K562 (cell line): ENCODE measurements around the gene IL1B. TPM values are rescaled to one million over a fixed set of nuclear protein-coding genes. Genes with fewer than 3 reads are reported as not detected.

ENCODE experiments used
- ATAC-seq: fragments of 200-7000 bp; cut with Tn5 transposase; 3 replicates; pipeline ENCODE4 v1.9.1; 2020; ENCODE audit warnings: moderate library complexity
- BruUV-seq: library from RNA; stranded (reverse); fragments of 400-500 nt; replicated peaks from 2 replicates; lab custom pipeline; 2021; lab: Mats Ljungman, UMichigan
- CTCF ChIA-PET: fragments of 300-600 bp; formaldehyde crosslinking; extraction: SDS; loops from one replicate; lab custom pipeline; 2021; ENCODE audit warnings: low intra/inter-chr PET ratio; lab: Yijun Ruan, JAX
- POLR2A ChIA-PET: fragments of 300-600, 350-650 bp; sonication (Branson Sonifier 250); formaldehyde crosslinking; extraction: SDS; loops from one replicate; lab custom pipeline; 2021; ENCODE audit warnings: antibody characterized with exemption, inconsistent platforms; lab: Yijun Ruan, JAX
- DNase-seq, 4 experiments: peaks; one replicate each; pipeline versions ENCODE4 v3.0.0 to v3.0.0-alpha.2; 2011 to 2018; ENCODE audit warnings: low spot score in 3 of 4, mixed read lengths in 3 of 4; ENCODE audit errors: extremely low read depth in 1 of 4
- FAIRE-seq: peaks from 2 replicates; lab custom pipeline; 2011; peaks lifted over from hg19 to GRCh38; lab: Jason Lieb, UNC
- H2AFZ ChIP-seq: 2 replicates; pipeline ENCODE4 v1.6.0; 2011; ENCODE audit warnings: low read depth, low read length, control low read depth, inconsistent platforms
- H3K27ac ChIP-seq: fragments of 200-600 bp; 3 replicates; pipeline ENCODE4 v1.8.0; 2011; ENCODE audit warnings: low read depth, mild to moderate bottlenecking, control low read depth, inconsistent platforms, low read length, moderate library complexity, mixed read lengths; ENCODE audit errors: extremely low read depth
- H3K27me3 ChIP-seq, 2 experiments: fragments of 300-600 bp in 1 of 2; 2 replicates in 1 of 2; 3 replicates in 1 of 2; pipeline versions ENCODE4 v1.6.0 to v1.8.0; 2011; ENCODE audit warnings: inconsistent platforms in 2 of 2, low read length in 2 of 2, mild to moderate bottlenecking in 1 of 2, mixed read lengths in 1 of 2, moderate library complexity in 1 of 2; ENCODE audit not compliant: control insufficient read depth in 2 of 2, insufficient read depth in 2 of 2
- H3K36me3 ChIP-seq: fragments of 300-600 bp; 3 replicates; pipeline ENCODE4 v1.8.0; 2011; ENCODE audit warnings: mild to moderate bottlenecking, low read length, inconsistent platforms; ENCODE audit not compliant: control insufficient read depth, insufficient read depth
- H3K4me1 ChIP-seq, 2 experiments: fragments of 200-600 bp in 1 of 2; replicated peaks in 1 of 2; 2 replicates in 1 of 2; 3 replicates in 1 of 2; pipeline versions ENCODE4 v1.5.1 to v1.8.0; 2011; ENCODE audit warnings: inconsistent platforms in 2 of 2, low read length in 2 of 2, mild to moderate bottlenecking in 1 of 2, mixed read lengths in 1 of 2, moderate library complexity in 1 of 2; ENCODE audit not compliant: control insufficient read depth in 2 of 2, insufficient read depth in 2 of 2
- H3K4me2 ChIP-seq: 2 replicates; pipeline ENCODE4 v1.6.1; 2011; ENCODE audit warnings: low read length, control low read depth, inconsistent platforms, mixed read lengths; ENCODE audit not compliant: insufficient read depth
- H3K4me3 ChIP-seq: fragments of 200-600 bp; sonication (generic), shearing (Covaris generic); 2 replicates; pipeline ENCODE4 v1.5.1; 2016; ENCODE audit warnings: control low read depth, inconsistent platforms
- H3K79me2 ChIP-seq: fragments of 200-600 bp; 3 replicates; pipeline ENCODE4 v1.8.0; 2011; ENCODE audit warnings: low read length, inconsistent platforms; ENCODE audit not compliant: control insufficient read depth, insufficient read depth
- H3K9ac ChIP-seq, 2 experiments: 2 replicates each; pipeline versions ENCODE4 v1.6.0 to v1.6.1; 2011; ENCODE audit warnings: low read depth in 2 of 2, low read length in 2 of 2, control low read depth in 1 of 2, inconsistent platforms in 1 of 2, mild to moderate bottlenecking in 1 of 2, mixed read lengths in 1 of 2; ENCODE audit not compliant: insufficient read depth in 1 of 2
- H3K9me1 ChIP-seq: one replicate; pipeline ENCODE4 v1.6.0; 2011; ENCODE audit warnings: inconsistent platforms, mild to moderate bottlenecking, low read length, moderate library complexity; ENCODE audit not compliant: control insufficient read depth, insufficient read depth
- H3K9me3 ChIP-seq: replicated peaks from 2 replicates; pipeline ENCODE4 v1.5.1; 2011; ENCODE audit warnings: low read depth, low read length, inconsistent platforms; ENCODE audit not compliant: control insufficient read depth, insufficient read depth
- H4K20me1 ChIP-seq: replicated peaks from 2 replicates; pipeline ENCODE4 v1.6.1; 2011; ENCODE audit warnings: low read length, inconsistent platforms, mixed read lengths; ENCODE audit not compliant: control insufficient read depth, insufficient read depth
- ARID1B ChIP-seq: fragments of 450-650 bp; IDR thresholded peaks from 2 replicates; pipeline ENCODE4 v1.6.1; 2016; ENCODE audit warnings: antibody characterized with exemption, mild to moderate bottlenecking, inconsistent platforms
- DPF2 ChIP-seq: fragments of 450-650 bp; IDR thresholded peaks from 2 replicates; pipeline ENCODE4 v1.6.1; 2016
- EHMT2 ChIP-seq: fragments of 450-650 bp; IDR thresholded peaks from 2 replicates; pipeline ENCODE4 v1.6.1; 2018; ENCODE audit warnings: antibody characterized with exemption
- ELF4 ChIP-seq: fragments of 450-650 bp; formaldehyde crosslinking; IDR thresholded peaks from 2 replicates; pipeline ENCODE4 v1.4.0; 2022; ENCODE audit warnings: missing genetic modification characterization
- EZH2 ChIP-seq: IDR thresholded peaks from 2 replicates; pipeline ENCODE4 v1.6.1; 2012; ENCODE audit warnings: low read depth, mild to moderate bottlenecking, inconsistent platforms, low read length, borderline replicate concordance
- FOXK2 ChIP-seq, 2 experiments: fragments of 450-650 bp; IDR thresholded peaks in 1 of 2; conservative IDR thresholded peaks in 1 of 2; 2 replicates each; pipeline ENCODE4 v1.6.1; 2016; ENCODE audit warnings: low read depth in 2 of 2, mild to moderate bottlenecking in 1 of 2
- HDAC1 ChIP-seq, 2 experiments: fragments of 450-650 bp; IDR thresholded peaks; 2 replicates each; pipeline ENCODE4 v1.6.1; 2016 to 2017; ENCODE audit warnings: inconsistent platforms in 1 of 2, mild to moderate bottlenecking in 1 of 2, moderate library complexity in 1 of 2
- HIVEP1 ChIP-seq: fragments of 250-450 bp; sonication (Bioruptor Pico); IDR thresholded peaks from 2 replicates; pipeline ENCODE4 v1.4.0; 2020; ENCODE audit warnings: mild to moderate bottlenecking
- HLTF ChIP-seq: fragments of 450-650 bp; IDR thresholded peaks from 2 replicates; pipeline ENCODE4 v1.6.1; 2016
- MEIS2 ChIP-seq: fragments of 450-650 bp; IDR thresholded peaks from 2 replicates; pipeline ENCODE4 v1.6.1; 2014; ENCODE audit warnings: mild to moderate bottlenecking; ENCODE audit not compliant: partially characterized antibody
- RCOR1 ChIP-seq, 2 experiments: IDR thresholded peaks; 2 replicates each; pipeline ENCODE4 v1.6.1; 2012; ENCODE audit warnings: low read depth in 2 of 2, low read length in 2 of 2, borderline replicate concordance in 1 of 2, improper control_type of control experiment in 1 of 2
- STAT5A ChIP-seq: IDR thresholded peaks from 2 replicates; pipeline ENCODE4 v1.6.1; 2012; ENCODE audit warnings: low read length, inconsistent platforms, borderline replicate concordance
- THRB ChIP-seq: fragments of 450-650 bp; formaldehyde crosslinking; conservative IDR thresholded peaks from 2 replicates; pipeline ENCODE4 v1.4.0; 2022; ENCODE audit warnings: mild to moderate bottlenecking, missing genetic modification characterization
- ZBED1 ChIP-seq: IDR thresholded peaks from 2 replicates; pipeline ENCODE4 v1.6.1; 2014
- ZEB2 ChIP-seq: fragments of 450-650 bp; IDR thresholded peaks from 2 replicates; pipeline ENCODE4 v1.6.1; 2016
- WGBS: fragments of 100-300 bp; shearing (Covaris generic); methylation state at CpG from one replicate; pipeline ENCODE4 v1.1.6; 2016; ENCODE audit warnings: low coverage, mixed read lengths; ENCODE audit not compliant: insufficient coverage; ENCODE audit errors: missing lambda C conversion rate; 5-methylcytosine and 5-hydroxymethylcytosine counted together
- in situ Hi-C: fragments of 300-500 bp; cut with MboI; formaldehyde crosslinking; loops from 4 replicates; pipeline ENCODE4 v1.15.0; 2018; ENCODE audit warnings: inconsistent platforms, mixed read lengths
- intact Hi-C: fragments of 100-400 bp; cut with micrococcal nuclease; formaldehyde crosslinking; loops from 2 replicates; pipeline ENCODE4 v1.14.2; 2022
- polyA plus RNA-seq, 8 experiments: library from polyadenylated mRNA; depleted of rRNA in 4 of 8; stranded (reverse) in 5 of 8; unstranded in 3 of 8; fragments of >200 nt; fragmentation: Nextera tagmentation in 2 of 8; fragmentation: Illumina TruSeq in 1 of 8; extraction: Ambion mirVana in 2 of 8; extraction: Trizol in 1 of 8; gene quantifications; 2 replicates each; pipeline versions ENCODE4 v1.2.1 to v1.2.3, GENCODE V29; 2011 to 2014; ENCODE audit warnings: inconsistent platforms in 1 of 8, missing spikeins in 1 of 8
- total RNA-seq, 7 experiments: library from RNA; depleted of rRNA in 6 of 7; stranded (reverse); fragments of >200 nt in 6 of 7; fragmentation: Illumina TruSeq in 2 of 7; extraction: Trizol in 2 of 7; gene quantifications; 2 replicates each; pipeline versions ENCODE4 v1.2.1 to v1.2.3, GENCODE V29; 2011 to 2021; ENCODE audit warnings: low replicate concordance in 1 of 7
- TF ChIP-seq, protein P1 (sequence below): sonication (generic); formaldehyde crosslinking; IDR thresholded peaks from 2 replicates; pipeline ENCODE4 v1.8.0; 2023; ENCODE audit warnings: missing genetic modification reagents, mild to moderate bottlenecking, borderline replicate concordance
- TF ChIP-seq, protein P2 (sequence below): fragments of 450-650 bp; IDR thresholded peaks from 2 replicates; pipeline ENCODE4 v1.6.1; 2016; ENCODE audit warnings: low read depth, mild to moderate bottlenecking, moderate library complexity

IL1B gene
- total and polyA plus RNA-seq, 9 of the 15 experiments (the other 6 are each of a cell fraction or from before 2014, with no cell fraction given) = 0.29 TPM; not detected in 8

- H3K36me3 ChIP-seq = no peaks in the 10 kb centered on the region
- CTCF ChIA-PET = no interaction called here
- DNase-seq (peak in 2 of 4 experiments; percentile 24 to 35), FAIRE-seq (no peak), ATAC-seq (peak; percentile 71)
- no peak overlapping the region for H3K9ac ChIP-seq
- no peak overlapping the region for H3K27ac ChIP-seq
- H3K9me3 ChIP-seq = 0 out of 2 replicates have a peak, but pooled peaks cover 4% of the 10 kb centered on the region
- in situ Hi-C loops = no loop called here
- H2AFZ ChIP-seq = peak overlapping the region; percentile 14; the same call in 1 of the 2 replicates
- POLR2A ChIA-PET = interaction anchor here (0.7 kb wide), 1 partner anchor 22 kb away, joined by 3 read pairs; no protein-coding TSS in a partner anchor
- H3K4me3 ChIP-seq = no peak overlapping the region
- H3K79me2 ChIP-seq = no peaks in the 10 kb centered on the region
- H3K4me2 ChIP-seq = peak overlapping the region; percentile 8; the same call in 1 of the 2 replicates
- no TSS peak for BruUV-seq
- intact Hi-C loops = no loop called here
- H3K4me1 ChIP-seq = peaks cover 0 to 37% of the 10 kb centered on the region in 2 experiments; a peak in 4 of 5 replicates
- WGBS = 0% methylated on average over 3 of the region's 3 CpGs
- no peaks in the 10 kb centered on the region for H3K9me1 ChIP-seq
- H4K20me1 ChIP-seq = no peaks in the 10 kb centered on the region
- no peaks in the 10 kb centered on the region for H3K27me3 ChIP-seq
- TF ChIP-seq MEIS2 (peak; percentile 50), DPF2 (peak; percentile 68), EZH2 (no peak), RCOR1 (IDR thresholded peaks at IDR 0.05; ENCODE audit: borderline replicate concordance in 1 of 2, low read depth in 2 of 2, low read length in 2 of 2) (peak in 1 of 2 experiments; percentile 69; a peak in 1 of 4 replicates), ELF4 (peak; percentile 72), HIVEP1 (peak; percentile 58; the same call in 1 of the 2 replicates), THRB (0 out of 2 replicates have a peak, but pooled peaks have one; percentile 43), ZBED1 (no peak), STAT5A (no peak), HDAC1 (IDR thresholded peaks at IDR 0.05) (peak in 1 of 2 experiments; percentile 73; a peak in 2 of 4 replicates), EHMT2 (peak; percentile 62; the same call in 1 of the 2 replicates), ZEB2 (0 out of 2 replicates have a peak, but pooled peaks have one; percentile 45), ARID1B (peak; percentile 57), FOXK2 (conservative IDR thresholded peaks at IDR 0.05 in 1 of 2, IDR thresholded peaks at IDR 0.05 in 1 of 2; ENCODE audit: low read depth in 2 of 2) (peak in 1 of 2 experiments; percentile 39; a peak in 2 of 4 replicates), HLTF (0 out of 2 replicates have a peak, but pooled peaks have one; percentile 24)
- TF ChIP-seq, protein P1, sequence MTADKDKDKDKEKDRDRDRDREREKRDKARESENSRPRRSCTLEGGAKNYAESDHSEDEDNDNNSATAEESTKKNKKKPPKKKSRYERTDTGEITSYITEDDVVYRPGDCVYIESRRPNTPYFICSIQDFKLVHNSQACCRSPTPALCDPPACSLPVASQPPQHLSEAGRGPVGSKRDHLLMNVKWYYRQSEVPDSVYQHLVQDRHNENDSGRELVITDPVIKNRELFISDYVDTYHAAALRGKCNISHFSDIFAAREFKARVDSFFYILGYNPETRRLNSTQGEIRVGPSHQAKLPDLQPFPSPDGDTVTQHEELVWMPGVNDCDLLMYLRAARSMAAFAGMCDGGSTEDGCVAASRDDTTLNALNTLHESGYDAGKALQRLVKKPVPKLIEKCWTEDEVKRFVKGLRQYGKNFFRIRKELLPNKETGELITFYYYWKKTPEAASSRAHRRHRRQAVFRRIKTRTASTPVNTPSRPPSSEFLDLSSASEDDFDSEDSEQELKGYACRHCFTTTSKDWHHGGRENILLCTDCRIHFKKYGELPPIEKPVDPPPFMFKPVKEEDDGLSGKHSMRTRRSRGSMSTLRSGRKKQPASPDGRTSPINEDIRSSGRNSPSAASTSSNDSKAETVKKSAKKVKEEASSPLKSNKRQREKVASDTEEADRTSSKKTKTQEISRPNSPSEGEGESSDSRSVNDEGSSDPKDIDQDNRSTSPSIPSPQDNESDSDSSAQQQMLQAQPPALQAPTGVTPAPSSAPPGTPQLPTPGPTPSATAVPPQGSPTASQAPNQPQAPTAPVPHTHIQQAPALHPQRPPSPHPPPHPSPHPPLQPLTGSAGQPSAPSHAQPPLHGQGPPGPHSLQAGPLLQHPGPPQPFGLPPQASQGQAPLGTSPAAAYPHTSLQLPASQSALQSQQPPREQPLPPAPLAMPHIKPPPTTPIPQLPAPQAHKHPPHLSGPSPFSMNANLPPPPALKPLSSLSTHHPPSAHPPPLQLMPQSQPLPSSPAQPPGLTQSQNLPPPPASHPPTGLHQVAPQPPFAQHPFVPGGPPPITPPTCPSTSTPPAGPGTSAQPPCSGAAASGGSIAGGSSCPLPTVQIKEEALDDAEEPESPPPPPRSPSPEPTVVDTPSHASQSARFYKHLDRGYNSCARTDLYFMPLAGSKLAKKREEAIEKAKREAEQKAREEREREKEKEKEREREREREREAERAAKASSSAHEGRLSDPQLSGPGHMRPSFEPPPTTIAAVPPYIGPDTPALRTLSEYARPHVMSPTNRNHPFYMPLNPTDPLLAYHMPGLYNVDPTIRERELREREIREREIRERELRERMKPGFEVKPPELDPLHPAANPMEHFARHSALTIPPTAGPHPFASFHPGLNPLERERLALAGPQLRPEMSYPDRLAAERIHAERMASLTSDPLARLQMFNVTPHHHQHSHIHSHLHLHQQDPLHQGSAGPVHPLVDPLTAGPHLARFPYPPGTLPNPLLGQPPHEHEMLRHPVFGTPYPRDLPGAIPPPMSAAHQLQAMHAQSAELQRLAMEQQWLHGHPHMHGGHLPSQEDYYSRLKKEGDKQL = no peak
- TF ChIP-seq, protein P2, sequence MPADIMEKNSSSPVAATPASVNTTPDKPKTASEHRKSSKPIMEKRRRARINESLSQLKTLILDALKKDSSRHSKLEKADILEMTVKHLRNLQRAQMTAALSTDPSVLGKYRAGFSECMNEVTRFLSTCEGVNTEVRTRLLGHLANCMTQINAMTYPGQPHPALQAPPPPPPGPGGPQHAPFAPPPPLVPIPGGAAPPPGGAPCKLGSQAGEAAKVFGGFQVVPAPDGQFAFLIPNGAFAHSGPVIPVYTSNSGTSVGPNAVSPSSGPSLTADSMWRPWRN = 0 out of 2 replicates have a peak, but pooled peaks have one; percentile 26
Observed at GRCh38 chr2:112788653-112789052, 47.9 kb downstream of the IL1B start.
